Nephron (organoid): Measurements from ENCODE around the gene PCK2.
A peak's percentile ranks its signal among the peaks of the same experiment; 100 is the strongest.

ENCODE experiments used
- H3K27ac Mint-ChIP-seq, 3 experiments: 2 replicates each; pipeline ENCODE4 v1.8.0; 2020; ENCODE audit warnings: mixed read lengths in 3 of 3, mild to moderate bottlenecking in 2 of 3, moderate library complexity in 1 of 3
- H3K27me3 Mint-ChIP-seq: 2 replicates; pipeline ENCODE4 v1.8.0; 2021; ENCODE audit warnings: low read depth, mild to moderate bottlenecking, moderate library complexity, mixed read lengths
- H3K36me3 Mint-ChIP-seq: 2 replicates; pipeline ENCODE4 v1.8.0; 2020; ENCODE audit warnings: low read depth, mixed read lengths
- H3K4me1 Mint-ChIP-seq: 2 replicates; pipeline ENCODE4 v1.8.0; 2020; ENCODE audit warnings: mixed read lengths
- H3K4me3 Mint-ChIP-seq, 3 experiments: 2 replicates each; pipeline ENCODE4 v1.8.0; 2020; ENCODE audit warnings: mild to moderate bottlenecking in 3 of 3, mixed read lengths in 3 of 3, moderate library complexity in 2 of 3
- H3K9me3 Mint-ChIP-seq: 2 replicates; pipeline ENCODE4 v1.8.0; 2020; ENCODE audit warnings: mixed read lengths
- TF ChIP-seq, protein P1 (sequence below), 3 experiments: fragments of 200-600 bp; sonication (generic); IDR thresholded peaks; one replicate each; pipeline ENCODE4 v1.5.0; 2021; ENCODE audit warnings: antibody characterized with exemption in 3 of 3; ENCODE audit not compliant: unreplicated experiment in 3 of 3

PCK2 gene

DNA sequence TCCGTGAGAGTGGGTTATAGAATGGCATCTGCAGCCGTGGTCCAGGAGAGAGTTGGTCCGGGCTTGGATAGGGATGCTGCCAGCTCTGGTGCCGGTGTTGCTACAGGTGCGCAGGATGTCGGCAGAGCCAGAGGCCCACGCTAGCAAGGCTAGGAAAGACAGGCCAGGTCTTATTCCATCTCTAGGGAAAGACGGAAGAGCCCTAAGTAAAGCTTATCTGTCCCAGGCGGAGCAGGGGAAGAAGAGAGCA lies 41.4 kb downstream of the PCK2 start:
- no peaks in the 10 kb centered on the region for H3K9me3 Mint-ChIP-seq
- peaks cover 57% of the 10 kb centered on the region for H3K4me1 Mint-ChIP-seq
- TF ChIP-seq, protein P1, sequence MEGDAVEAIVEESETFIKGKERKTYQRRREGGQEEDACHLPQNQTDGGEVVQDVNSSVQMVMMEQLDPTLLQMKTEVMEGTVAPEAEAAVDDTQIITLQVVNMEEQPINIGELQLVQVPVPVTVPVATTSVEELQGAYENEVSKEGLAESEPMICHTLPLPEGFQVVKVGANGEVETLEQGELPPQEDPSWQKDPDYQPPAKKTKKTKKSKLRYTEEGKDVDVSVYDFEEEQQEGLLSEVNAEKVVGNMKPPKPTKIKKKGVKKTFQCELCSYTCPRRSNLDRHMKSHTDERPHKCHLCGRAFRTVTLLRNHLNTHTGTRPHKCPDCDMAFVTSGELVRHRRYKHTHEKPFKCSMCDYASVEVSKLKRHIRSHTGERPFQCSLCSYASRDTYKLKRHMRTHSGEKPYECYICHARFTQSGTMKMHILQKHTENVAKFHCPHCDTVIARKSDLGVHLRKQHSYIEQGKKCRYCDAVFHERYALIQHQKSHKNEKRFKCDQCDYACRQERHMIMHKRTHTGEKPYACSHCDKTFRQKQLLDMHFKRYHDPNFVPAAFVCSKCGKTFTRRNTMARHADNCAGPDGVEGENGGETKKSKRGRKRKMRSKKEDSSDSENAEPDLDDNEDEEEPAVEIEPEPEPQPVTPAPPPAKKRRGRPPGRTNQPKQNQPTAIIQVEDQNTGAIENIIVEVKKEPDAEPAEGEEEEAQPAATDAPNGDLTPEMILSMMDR (IDR thresholded peaks at IDR 0.05; ENCODE audit: unreplicated experiment in 3 of 3): no peak

DNA sequence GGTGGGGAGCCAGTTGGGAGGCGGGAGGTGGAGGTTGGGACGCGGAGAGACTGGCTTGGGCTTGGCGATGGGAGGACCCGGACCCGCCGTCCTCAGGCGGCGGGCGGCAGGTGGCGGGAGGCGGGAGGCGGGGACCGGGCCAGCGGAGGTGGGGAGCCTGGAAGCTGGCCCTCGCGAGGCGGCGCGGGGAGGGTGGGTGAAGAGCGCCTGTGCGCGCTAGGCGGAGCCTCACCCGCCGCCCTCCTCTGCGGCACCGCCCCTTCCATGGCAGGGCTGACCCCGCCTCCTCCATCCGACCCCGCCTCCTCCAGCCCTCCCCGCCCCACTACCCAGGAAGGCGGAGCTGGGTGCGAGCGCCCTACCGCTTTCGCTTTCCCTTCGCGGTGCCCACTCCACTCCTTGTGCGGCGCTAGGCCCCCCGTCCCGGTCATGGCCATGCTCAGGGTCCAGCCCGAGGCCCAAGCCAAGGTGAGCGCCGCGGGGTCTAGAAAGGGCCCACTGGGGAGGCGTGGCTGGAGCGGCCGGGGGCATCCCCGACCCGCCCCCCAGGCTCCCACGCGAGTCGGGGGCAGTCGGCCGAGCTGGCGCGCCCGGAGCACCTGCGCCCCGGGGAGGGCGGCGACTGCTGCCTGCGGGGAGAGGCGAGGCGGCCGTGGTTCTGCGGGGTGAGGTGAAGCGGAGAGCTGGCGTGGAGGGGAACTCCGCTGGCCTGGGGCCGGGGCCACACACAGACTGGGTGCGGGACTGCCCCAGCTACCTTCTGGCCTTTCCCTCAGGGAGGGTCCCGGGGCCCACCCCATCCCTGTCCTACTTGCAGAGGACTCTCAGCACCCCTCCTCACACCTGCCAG lies 41.9 kb downstream of the PCK2 start, which contains the start of gene PSME1:
Gene PSME1 (plus strand): TSS at position 361 of the 850 bp plus-strand sequence. CDS start 69 bp downstream, at position 430.
- H3K9me3 Mint-ChIP-seq: no peaks in the 10 kb centered on the region
- H3K4me3 Mint-ChIP-seq: peak within 1 kb of the TSS; percentile 87 to 89 (median 88)
- H3K4me1 Mint-ChIP-seq: peaks cover 51% of the 10 kb centered on the region
- H3K36me3 Mint-ChIP-seq: peaks cover 24% of the 10 kb centered on the region
- TF ChIP-seq, protein P1 (IDR thresholded peaks at IDR 0.05; ENCODE audit: unreplicated experiment in 3 of 3): no peak
- peaks cover 3% of the 10 kb centered on the region for H3K27me3 Mint-ChIP-seq
- peak within 1 kb of the TSS; percentile 52 to 84 (median 82) for H3K27ac Mint-ChIP-seq

More for the DNA sequence above, 41.4 kb downstream of the PCK2 start:
- Mint-ChIP-seq H3K4me3 (peak overlapping the region; percentile 87 to 88 (median 88)), H3K27me3 (peaks cover 3% of the 10 kb centered on the region), H3K27ac (peak overlapping the region; percentile 52 to 84 (median 60)), H3K36me3 (peaks cover 24% of the 10 kb centered on the region)

DNA sequence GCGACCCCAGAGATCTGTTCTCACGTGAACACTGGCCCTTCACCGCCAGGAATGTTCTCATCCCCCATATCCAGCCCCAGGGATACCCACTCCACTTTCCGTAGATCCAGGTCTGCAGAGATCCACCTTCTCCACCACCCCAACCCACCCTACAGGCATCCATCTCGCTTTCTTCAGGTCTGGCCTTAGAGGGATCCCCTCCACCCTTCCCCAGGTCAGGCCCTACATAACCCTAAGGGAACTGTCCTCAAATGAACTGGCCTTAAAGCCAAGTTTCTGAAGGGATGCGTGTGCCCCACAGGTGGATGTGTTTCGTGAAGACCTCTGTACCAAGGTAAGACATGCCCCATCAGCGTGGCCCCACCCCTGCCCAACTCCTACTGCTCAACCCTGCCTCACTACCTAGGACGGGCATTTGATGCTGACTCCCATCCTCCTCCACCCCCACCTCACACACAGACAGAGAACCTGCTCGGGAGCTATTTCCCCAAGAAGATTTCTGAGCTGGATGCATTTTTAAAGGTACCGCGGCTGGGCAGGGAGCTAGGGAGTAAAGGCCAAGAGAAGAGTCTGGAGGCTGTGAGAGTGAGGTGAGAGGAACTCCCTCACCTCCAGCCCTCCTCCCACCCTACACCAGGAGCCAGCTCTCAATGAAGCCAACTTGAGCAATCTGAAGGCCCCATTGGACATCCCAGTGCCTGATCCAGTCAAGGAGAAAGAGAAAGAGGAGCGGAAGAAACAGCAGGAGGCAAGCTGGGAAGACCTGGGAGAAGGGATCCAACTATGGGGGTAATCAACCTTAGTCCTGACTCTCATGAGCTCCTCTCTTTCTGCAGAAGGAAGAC lies 42.8 kb downstream of the PCK2 start:
- peak overlapping the region; percentile 27 to 82 (median 50) for H3K27ac Mint-ChIP-seq
- peak overlapping the region; percentile 82 to 89 (median 86) for H3K4me3 Mint-ChIP-seq
- H3K4me1 Mint-ChIP-seq: peaks cover 45% of the 10 kb centered on the region
- H3K27me3 Mint-ChIP-seq: peaks cover 3% of the 10 kb centered on the region
- H3K9me3 Mint-ChIP-seq: no peaks in the 10 kb centered on the region
- TF ChIP-seq, protein P1 (IDR thresholded peaks at IDR 0.05; ENCODE audit: unreplicated experiment in 3 of 3): no peak
- H3K36me3 Mint-ChIP-seq: peaks cover 24% of the 10 kb centered on the region

DNA sequence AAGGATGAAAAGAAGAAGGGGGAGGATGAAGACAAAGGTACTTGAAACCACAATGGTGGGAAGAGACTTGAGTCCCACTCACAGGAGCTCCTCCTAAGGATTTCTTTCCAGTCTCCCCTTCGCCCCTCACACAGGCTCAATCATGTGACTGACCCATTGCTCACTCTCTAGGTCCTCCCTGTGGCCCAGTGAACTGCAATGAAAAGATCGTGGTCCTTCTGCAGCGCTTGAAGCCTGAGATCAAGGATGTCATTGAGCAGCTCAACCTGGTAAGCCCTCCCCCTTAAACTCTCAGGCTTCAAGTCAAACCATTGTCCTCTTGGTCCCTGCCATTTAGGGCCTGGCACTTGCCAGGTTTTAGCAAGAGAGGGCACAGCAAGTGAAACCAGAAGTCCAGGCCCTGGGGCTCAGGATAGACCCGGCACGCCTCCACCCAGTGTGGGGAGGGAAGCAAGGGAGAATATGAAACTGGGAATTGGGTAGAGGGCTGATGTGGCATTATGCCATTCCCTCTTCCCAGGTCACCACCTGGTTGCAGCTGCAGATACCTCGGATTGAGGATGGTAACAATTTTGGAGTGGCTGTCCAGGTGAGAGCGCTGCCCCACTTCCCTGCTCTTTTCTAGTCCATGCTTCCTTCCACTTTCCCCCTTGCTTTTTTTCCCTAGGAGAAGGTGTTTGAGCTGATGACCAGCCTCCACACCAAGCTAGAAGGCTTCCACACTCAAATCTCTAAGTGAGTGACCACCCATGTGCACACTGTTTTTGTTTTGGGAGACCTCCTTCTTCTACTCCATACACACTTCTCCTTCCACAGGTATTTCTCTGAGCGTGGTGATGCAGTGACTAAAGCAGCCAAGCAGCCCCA lies 43.7 kb downstream of the PCK2 start:
- TF ChIP-seq, protein P1 (IDR thresholded peaks at IDR 0.05; ENCODE audit: unreplicated experiment in 3 of 3): no peak
- peaks cover 39% of the 10 kb centered on the region for H3K4me1 Mint-ChIP-seq
- H3K9me3 Mint-ChIP-seq: no peaks in the 10 kb centered on the region
- H3K27ac Mint-ChIP-seq: peak overlapping the region in 2 of 3 experiments; percentile 27 to 50
- H3K36me3 Mint-ChIP-seq: peaks cover 24% of the 10 kb centered on the region
- peak overlapping the region; percentile 86 to 98 (median 89) for H3K4me3 Mint-ChIP-seq
- H3K27me3 Mint-ChIP-seq: peaks cover 3% of the 10 kb centered on the region

DNA sequence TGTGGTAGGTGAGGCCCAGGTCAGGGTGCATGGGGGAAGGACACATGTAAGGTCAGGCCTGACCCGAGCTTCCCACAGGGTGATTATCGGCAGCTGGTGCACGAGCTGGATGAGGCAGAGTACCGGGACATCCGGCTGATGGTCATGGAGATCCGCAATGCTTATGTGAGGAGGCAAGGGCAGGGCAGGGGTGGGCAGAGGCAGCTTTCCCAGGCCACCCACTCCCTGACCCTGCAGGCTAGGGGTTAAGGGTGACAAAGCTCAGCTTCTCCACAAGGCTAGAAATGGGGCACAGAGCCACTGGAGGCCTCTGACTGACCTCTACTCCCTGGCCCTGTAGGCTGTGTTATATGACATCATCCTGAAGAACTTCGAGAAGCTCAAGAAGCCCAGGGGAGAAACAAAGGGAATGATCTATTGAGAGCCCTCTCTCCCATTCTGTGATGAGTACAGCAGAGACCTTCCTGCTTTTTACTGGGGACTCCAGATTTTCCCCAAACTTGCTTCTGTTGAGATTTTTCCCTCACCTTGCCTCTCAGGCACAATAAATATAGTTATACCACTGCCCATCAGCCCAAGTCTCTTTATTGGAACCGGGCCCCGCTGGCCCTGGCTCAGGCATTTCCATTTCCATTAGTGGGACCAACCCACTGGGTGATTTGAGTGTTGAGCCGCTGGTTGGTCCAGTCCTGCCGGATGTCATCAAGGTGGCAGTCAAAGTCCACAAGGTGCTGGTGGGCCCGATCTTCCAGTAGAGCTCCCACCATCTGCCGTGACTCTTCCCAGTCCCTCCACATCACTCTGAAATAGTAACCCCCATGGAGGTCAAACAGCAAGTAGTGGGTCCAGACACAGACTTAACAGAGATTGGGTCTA lies 44.5 kb downstream of the PCK2 start:
- peaks cover 3% of the 10 kb centered on the region for H3K27me3 Mint-ChIP-seq
- no peaks in the 10 kb centered on the region for H3K9me3 Mint-ChIP-seq
- peaks cover 35% of the 10 kb centered on the region for H3K4me1 Mint-ChIP-seq
- TF ChIP-seq, protein P1 (IDR thresholded peaks at IDR 0.05; ENCODE audit: unreplicated experiment in 3 of 3): no peak
- H3K27ac Mint-ChIP-seq: peak overlapping the region in 1 of 3 experiments; percentile 21
- peak overlapping the region; percentile 86 to 98 (median 89) for H3K4me3 Mint-ChIP-seq
- H3K36me3 Mint-ChIP-seq: peaks cover 24% of the 10 kb centered on the region
